Memory B cell (primary cell): Measurements from ENCODE around the gene SSTR1.

Experiments used
- ATAC-seq: fragments of 150-1000 bp; cut with Tn5 transposase; 2 replicates; pipeline ENCODE4 v1.10.0; 2021; ENCODE audit warnings: low read depth, mild to moderate bottlenecking, moderate library complexity
- DNase-seq, 2 donors: peaks; one replicate each; pipeline ENCODE4 v3.0.0; 2022; ENCODE audit warnings: low spot score in 2 of 2
- H3K27ac Mint-ChIP-seq: one replicate; pipeline ENCODE4 v1.8.0; 2022; ENCODE audit warnings: mild to moderate bottlenecking, moderate library complexity, mixed read lengths
- H3K27me3 Mint-ChIP-seq: one replicate; pipeline ENCODE4 v1.8.0; 2022; ENCODE audit warnings: mixed read lengths
- H3K36me3 Mint-ChIP-seq: one replicate; pipeline ENCODE4 v1.8.0; 2022; ENCODE audit warnings: mild to moderate bottlenecking, mixed read lengths
- H3K4me1 Mint-ChIP-seq: one replicate; pipeline ENCODE4 v1.8.0; 2022; ENCODE audit warnings: mixed read lengths
- H3K4me3 Mint-ChIP-seq: one replicate; pipeline ENCODE4 v1.8.0; 2022; ENCODE audit warnings: mild to moderate bottlenecking, moderate library complexity, mixed read lengths
- H3K9me3 Mint-ChIP-seq: one replicate; pipeline ENCODE4 v1.8.0; 2022; ENCODE audit warnings: mixed read lengths

SSTR1 gene

GRCh38 chr14:38207377-38207735 lies 348 bp upstream of the SSTR1 start:
- DNase-seq (no peak), ATAC-seq (no peak)
- Mint-ChIP-seq H3K4me3 (no peak overlapping the region), H3K9me3 (peaks cover 5% of the 10 kb centered on the region), H3K4me1 (no peaks in the 10 kb centered on the region), H3K36me3 (no peaks in the 10 kb centered on the region), H3K27me3 (peaks cover 9% of the 10 kb centered on the region), H3K27ac (no peak overlapping the region)

- ATAC-seq, result no peak
These were observed 1.2 kb downstream of the SSTR1 start for GRCh38 chr14:38208618-38209562.

GRCh38 chr14:38209572-38210557 lies 2.2 kb downstream of the SSTR1 start:
- ATAC-seq, result no peak
- Mint-ChIP-seq H3K4me3 (no peak overlapping the region), H3K36me3 (no peaks in the 10 kb centered on the region), H3K9me3 (peaks cover 4% of the 10 kb centered on the region), H3K27me3 (peaks cover 9% of the 10 kb centered on the region), H3K27ac (no peak overlapping the region), H3K4me1 (no peaks in the 10 kb centered on the region)
- no peak for DNase-seq

More at GRCh38 chr14:38208618-38209562, 1.2 kb downstream of the SSTR1 start:
- Mint-ChIP-seq H3K4me3 (no peak overlapping the region), H3K36me3 (no peaks in the 10 kb centered on the region), H3K9me3 (peaks cover 4% of the 10 kb centered on the region), H3K27ac (no peak overlapping the region), H3K4me1 (no peaks in the 10 kb centered on the region), H3K27me3 (peaks cover 9% of the 10 kb centered on the region)
- no peak for DNase-seq

- Mint-ChIP-seq H3K4me3 (no peak overlapping the region), H3K4me1 (no peaks in the 10 kb centered on the region), H3K9me3 (peaks cover 4% of the 10 kb centered on the region), H3K27ac (no peak overlapping the region), H3K36me3 (no peaks in the 10 kb centered on the region), H3K27me3 (peaks cover 9% of the 10 kb centered on the region)
- ATAC-seq, result no peak
- DNase-seq, result no peak
These were observed 3.0 kb downstream of the SSTR1 start for GRCh38 chr14:38210587-38211216.

GRCh38 chr14:38211255-38211735 lies 3.6 kb downstream of the SSTR1 start:
- Mint-ChIP-seq H3K27ac (no peak overlapping the region), H3K4me1 (no peaks in the 10 kb centered on the region), H3K36me3 (no peaks in the 10 kb centered on the region), H3K27me3 (peaks cover 8% of the 10 kb centered on the region), H3K9me3 (no peaks in the 10 kb centered on the region), H3K4me3 (no peak overlapping the region)
- DNase-seq (no peak), ATAC-seq (no peak)

- Mint-ChIP-seq H3K27ac (no peak overlapping the region), H3K27me3 (peaks cover 8% of the 10 kb centered on the region), H3K4me1 (no peaks in the 10 kb centered on the region), H3K36me3 (no peaks in the 10 kb centered on the region), H3K9me3 (no peaks in the 10 kb centered on the region), H3K4me3 (no peak overlapping the region)
- ATAC-seq (no peak), DNase-seq (no peak)
These were observed 4.4 kb downstream of the SSTR1 start for GRCh38 chr14:38212111-38212510.

- Mint-ChIP-seq H3K27me3 (peaks cover 8% of the 10 kb centered on the region), H3K4me1 (no peaks in the 10 kb centered on the region), H3K4me3 (no peak overlapping the region), H3K27ac (no peak overlapping the region), H3K36me3 (no peaks in the 10 kb centered on the region), H3K9me3 (no peaks in the 10 kb centered on the region)
- DNase-seq (no peak), ATAC-seq (no peak)
These were observed 5.3 kb downstream of the SSTR1 start for GRCh38 chr14:38213001-38213400.

GRCh38 chr14:38217553-38217952 lies 9.8 kb downstream of the SSTR1 start:
- DNase-seq, result no peak

GRCh38 chr14:38221077-38221476 lies 13.4 kb downstream of the SSTR1 start:
- DNase-seq (no peak), ATAC-seq (no peak)
- H3K9me3 Mint-ChIP-seq, result peaks cover 1% of the 10 kb centered on the region
- no peak overlapping the region for H3K27ac Mint-ChIP-seq
- no peaks in the 10 kb centered on the region for H3K36me3 Mint-ChIP-seq
- no peaks in the 10 kb centered on the region for H3K27me3 Mint-ChIP-seq
- H3K4me3 Mint-ChIP-seq, result no peak overlapping the region
- H3K4me1 Mint-ChIP-seq, result no peaks in the 10 kb centered on the region

More at GRCh38 chr14:38217553-38217952, 9.8 kb downstream of the SSTR1 start:
- H3K27me3 Mint-ChIP-seq, result no peaks in the 10 kb centered on the region
- no peak overlapping the region for H3K4me3 Mint-ChIP-seq
- H3K9me3 Mint-ChIP-seq, result no peaks in the 10 kb centered on the region
- ATAC-seq, result no peak
- no peaks in the 10 kb centered on the region for H3K4me1 Mint-ChIP-seq
- H3K27ac Mint-ChIP-seq, result no peak overlapping the region
- no peaks in the 10 kb centered on the region for H3K36me3 Mint-ChIP-seq

GRCh38 chr14:38224338-38224737 lies 16.6 kb downstream of the SSTR1 start:
- H3K9me3 Mint-ChIP-seq, result peaks cover 1% of the 10 kb centered on the region
- H3K4me1 Mint-ChIP-seq, result no peaks in the 10 kb centered on the region
- H3K4me3 Mint-ChIP-seq, result no peak overlapping the region
- ATAC-seq (no peak), DNase-seq (no peak)
- H3K27ac Mint-ChIP-seq, result no peak overlapping the region
- no peaks in the 10 kb centered on the region for H3K27me3 Mint-ChIP-seq
- no peaks in the 10 kb centered on the region for H3K36me3 Mint-ChIP-seq

- no peak for ATAC-seq
- Mint-ChIP-seq H3K36me3 (no peaks in the 10 kb centered on the region), H3K9me3 (peaks cover 3% of the 10 kb centered on the region), H3K27me3 (no peaks in the 10 kb centered on the region), H3K4me1 (no peaks in the 10 kb centered on the region), H3K27ac (no peak overlapping the region), H3K4me3 (no peak overlapping the region)
- no peak for DNase-seq
These were observed 18.2 kb downstream of the SSTR1 start for GRCh38 chr14:38225946-38226345.

- Mint-ChIP-seq H3K9me3 (peaks cover 6% of the 10 kb centered on the region), H3K36me3 (no peaks in the 10 kb centered on the region), H3K4me3 (no peak overlapping the region), H3K4me1 (no peaks in the 10 kb centered on the region), H3K27me3 (no peaks in the 10 kb centered on the region), H3K27ac (no peak overlapping the region)
- no peak for DNase-seq
- ATAC-seq, result no peak
These were observed 18.7 kb downstream of the SSTR1 start for GRCh38 chr14:38226366-38226765.

GRCh38 chr14:38233218-38233617 lies 25.5 kb downstream of the SSTR1 start:
- Mint-ChIP-seq H3K9me3 (peaks cover 10% of the 10 kb centered on the region), H3K27me3 (no peaks in the 10 kb centered on the region), H3K27ac (no peak overlapping the region), H3K4me3 (no peak overlapping the region), H3K36me3 (no peaks in the 10 kb centered on the region), H3K4me1 (no peaks in the 10 kb centered on the region)
- DNase-seq (no peak), ATAC-seq (no peak)
